ENCODE results near the gene CAPNS1.
A peak's percentile ranks its signal among the peaks of the same experiment; 100 is the strongest.

Gene CAPNS1
- total RNA-seq, result 69.9 to 144 (median 118) reads per million in 9 experiments

DNA sequence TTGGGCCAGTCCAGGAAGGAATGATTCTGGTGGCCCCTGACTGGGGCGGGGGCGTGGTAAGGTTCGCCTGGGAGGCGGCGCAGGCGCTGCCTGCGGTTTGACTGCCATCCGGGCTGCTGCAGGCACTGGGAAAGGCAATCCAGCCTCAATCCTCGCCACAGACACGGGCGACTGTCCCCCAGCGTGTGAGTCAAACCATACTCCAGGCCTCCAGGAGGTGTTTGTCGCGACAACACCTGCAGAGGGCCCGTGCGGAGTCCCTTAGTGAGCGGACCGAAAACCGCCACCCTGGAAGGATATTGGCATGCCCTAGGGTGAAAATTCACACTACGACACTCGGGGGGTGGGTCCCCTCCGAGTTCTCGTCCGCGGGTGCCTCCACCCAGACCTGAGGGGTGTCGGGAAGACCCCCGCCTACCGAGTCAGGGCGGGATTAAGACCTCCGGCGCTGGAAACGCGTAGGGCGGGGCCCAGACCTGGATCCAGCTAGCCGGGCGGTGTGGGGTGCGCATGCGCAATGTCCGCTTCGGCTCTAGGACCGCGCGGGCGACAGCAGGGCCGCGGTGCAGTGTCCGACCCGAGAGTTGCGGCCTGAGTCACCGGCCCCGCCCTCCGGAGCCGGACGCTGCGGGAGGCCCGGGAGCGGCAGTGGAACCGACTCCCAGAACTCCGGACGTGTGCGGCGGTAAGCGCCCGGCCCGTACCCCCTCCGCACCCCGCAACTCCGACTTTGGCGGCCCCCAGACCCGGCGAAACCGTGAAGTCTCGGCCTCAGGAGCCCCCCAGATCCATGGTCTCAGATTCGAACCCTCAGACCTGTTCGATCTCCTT lies at the start of gene CAPNS1:
Gene CAPNS1, plus strand, starts transcription at position 594 of the 831 bp plus-strand sequence. CDS start 946 bp downstream, outside the sequence.
- Mint-ChIP-seq H3K27me3 (no peaks in the 10 kb centered on the region), H3K36me3 (ENCODE audit: insufficient read depth) (peaks cover 50% of the 10 kb centered on the region), H3K4me3 (peak within 1 kb of the TSS; percentile 96 to 97), H3K4me1 (ENCODE audit: low read depth in 2 of 2) (peaks cover 18 to 23% of the 10 kb centered on the region in 2 donors), H3K9me3 (no peaks in the 10 kb centered on the region), H3K27ac (peak within 1 kb of the TSS; percentile 87 to 91)
- ATAC-seq (replicated peaks) (peak; percentile 72), DNase-seq (peak; percentile 83 to 87 (median 86))

DNA sequence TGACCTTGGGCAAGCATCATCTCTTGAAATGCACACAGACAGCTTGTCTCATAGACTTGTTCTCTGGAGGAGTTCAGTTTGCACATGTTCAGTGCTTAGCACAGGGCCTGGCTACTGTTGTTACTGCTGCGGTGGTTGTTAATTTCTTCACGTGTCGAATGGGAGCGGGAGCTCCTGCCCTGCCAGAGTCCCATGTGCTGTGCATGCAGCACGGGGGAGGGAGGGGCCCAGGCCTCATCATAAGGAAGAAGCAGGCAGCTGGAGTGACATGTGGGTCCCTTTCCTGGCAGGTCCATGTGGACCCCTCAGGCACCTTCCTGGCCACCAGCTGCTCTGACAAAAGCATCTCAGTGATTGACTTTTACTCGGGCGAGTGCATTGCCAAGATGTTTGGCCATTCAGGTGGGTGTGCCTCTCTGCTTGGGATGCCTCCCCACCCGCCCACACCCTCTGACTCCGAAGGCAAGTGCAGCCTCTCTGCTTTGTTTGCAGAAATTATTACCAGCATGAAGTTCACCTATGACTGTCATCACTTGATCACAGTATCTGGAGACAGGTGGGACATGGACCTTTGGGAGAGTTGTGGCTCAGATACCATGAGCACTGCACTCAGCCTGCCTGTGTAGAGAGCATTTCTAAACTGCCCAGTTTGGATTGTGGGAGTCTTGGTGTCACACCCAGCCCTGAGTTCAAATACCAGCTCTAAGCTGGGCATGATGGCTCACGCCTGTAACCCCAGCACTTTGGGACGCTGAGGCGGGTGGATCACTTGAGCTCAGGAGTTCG lies 48.8 kb upstream of the CAPNS1 start:
- Mint-ChIP-seq H3K4me1 (ENCODE audit: low read depth in 2 of 2) (peaks cover 0 to 5% of the 10 kb centered on the region in 2 donors), H3K36me3 (ENCODE audit: insufficient read depth) (peaks cover 2% of the 10 kb centered on the region), H3K27ac (no peak overlapping the region), H3K4me3 (no peak overlapping the region), H3K27me3 (no peaks in the 10 kb centered on the region), H3K9me3 (no peaks in the 10 kb centered on the region)
- DNase-seq (no peak), ATAC-seq (replicated peaks) (no peak)

- peaks cover 2% of the 10 kb centered on the region for H3K36me3 Mint-ChIP-seq (ENCODE audit: insufficient read depth)
- no peak overlapping the region for H3K4me3 Mint-ChIP-seq
- no peak for ATAC-seq (replicated peaks)
- no peaks in the 10 kb centered on the region for H3K27me3 Mint-ChIP-seq
- H3K4me1 Mint-ChIP-seq (ENCODE audit: low read depth in 2 of 2), result peaks cover 0 to 5% of the 10 kb centered on the region in 2 donors
- peak overlapping the region in 1 of 2 donors; percentile 82 for H3K27ac Mint-ChIP-seq
- H3K9me3 Mint-ChIP-seq, result no peaks in the 10 kb centered on the region
- no peak for DNase-seq
Observed at GRCh38 chr19:36092566-36092965, 47.3 kb upstream of the CAPNS1 start.

DNA sequence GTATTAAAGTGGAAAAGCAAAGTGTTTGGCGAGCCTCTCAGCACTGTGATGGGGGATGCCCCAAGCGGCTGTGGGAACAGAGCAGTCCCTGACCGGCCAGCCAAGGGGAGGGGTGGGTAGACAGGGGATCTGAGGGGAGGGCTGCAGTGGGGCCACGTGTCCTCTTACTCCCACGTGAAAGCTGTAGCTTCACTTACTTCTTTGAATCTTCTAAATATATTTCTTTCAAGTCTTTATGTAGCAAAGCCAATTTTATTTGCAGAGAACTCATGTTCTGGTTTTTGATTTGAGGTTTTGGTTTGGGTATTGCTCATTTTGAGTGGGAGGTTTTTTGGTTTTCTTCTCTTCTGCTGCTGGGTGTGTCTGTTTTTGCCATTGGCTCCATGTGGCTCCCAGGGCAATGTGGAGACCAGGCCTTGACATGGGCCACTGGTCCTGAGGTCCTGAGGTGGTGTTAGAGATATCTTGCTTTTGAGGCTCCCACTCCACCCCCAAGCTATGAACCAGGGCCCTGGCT lies 46.7 kb upstream of the CAPNS1 start:
- Mint-ChIP-seq H3K27ac (peak overlapping the region in 1 of 2 donors; percentile 82), H3K36me3 (ENCODE audit: insufficient read depth) (peaks cover 2% of the 10 kb centered on the region), H3K4me1 (ENCODE audit: low read depth in 2 of 2) (peaks cover 0 to 5% of the 10 kb centered on the region in 2 donors), H3K4me3 (no peak overlapping the region), H3K9me3 (no peaks in the 10 kb centered on the region), H3K27me3 (no peaks in the 10 kb centered on the region)
- DNase-seq (no peak), ATAC-seq (replicated peaks) (no peak)

- peaks cover 2% of the 10 kb centered on the region for H3K36me3 Mint-ChIP-seq (ENCODE audit: insufficient read depth)
- H3K9me3 Mint-ChIP-seq, result no peaks in the 10 kb centered on the region
- ATAC-seq (replicated peaks) (no peak), DNase-seq (no peak)
- H3K27ac Mint-ChIP-seq, result peak overlapping the region in 1 of 2 donors; percentile 41
- H3K4me3 Mint-ChIP-seq, result no peak overlapping the region
- H3K4me1 Mint-ChIP-seq (ENCODE audit: low read depth in 2 of 2), result peaks cover 0 to 5% of the 10 kb centered on the region in 2 donors
- H3K27me3 Mint-ChIP-seq, result no peaks in the 10 kb centered on the region
Observed at GRCh38 chr19:36093687-36094086, 46.2 kb upstream of the CAPNS1 start.

GRCh38 chr19:36097036-36097435 lies 42.8 kb upstream of the CAPNS1 start:
- H3K4me1 Mint-ChIP-seq (ENCODE audit: low read depth in 2 of 2), result peaks cover 0 to 5% of the 10 kb centered on the region in 2 donors
- no peak overlapping the region for H3K27ac Mint-ChIP-seq
- no peaks in the 10 kb centered on the region for H3K27me3 Mint-ChIP-seq
- peaks cover 2% of the 10 kb centered on the region for H3K36me3 Mint-ChIP-seq (ENCODE audit: insufficient read depth)
- no peak overlapping the region for H3K4me3 Mint-ChIP-seq
- DNase-seq (no peak), ATAC-seq (replicated peaks) (no peak)
- H3K9me3 Mint-ChIP-seq, result no peaks in the 10 kb centered on the region

GRCh38 chr19:36099166-36099785 lies 40.6 kb upstream of the CAPNS1 start:
- Mint-ChIP-seq H3K4me3 (no peak overlapping the region), H3K4me1 (ENCODE audit: low read depth in 2 of 2) (no peaks in the 10 kb centered on the region), H3K27ac (no peak overlapping the region), H3K36me3 (ENCODE audit: insufficient read depth) (peaks cover 6% of the 10 kb centered on the region), H3K9me3 (no peaks in the 10 kb centered on the region), H3K27me3 (no peaks in the 10 kb centered on the region)
- DNase-seq, result no peak
- ATAC-seq (replicated peaks), result no peak

- peak overlapping the region; percentile 44 to 49 for H3K27ac Mint-ChIP-seq
- H3K36me3 Mint-ChIP-seq (ENCODE audit: insufficient read depth), result peaks cover 6% of the 10 kb centered on the region
- DNase-seq, result no peak
- no peaks in the 10 kb centered on the region for H3K27me3 Mint-ChIP-seq
- H3K9me3 Mint-ChIP-seq, result no peaks in the 10 kb centered on the region
- ATAC-seq (replicated peaks), result no peak
- no peak overlapping the region for H3K4me3 Mint-ChIP-seq
- no peaks in the 10 kb centered on the region for H3K4me1 Mint-ChIP-seq (ENCODE audit: low read depth in 2 of 2)
Observed at GRCh38 chr19:36100476-36100875, 39.4 kb upstream of the CAPNS1 start.

DNA sequence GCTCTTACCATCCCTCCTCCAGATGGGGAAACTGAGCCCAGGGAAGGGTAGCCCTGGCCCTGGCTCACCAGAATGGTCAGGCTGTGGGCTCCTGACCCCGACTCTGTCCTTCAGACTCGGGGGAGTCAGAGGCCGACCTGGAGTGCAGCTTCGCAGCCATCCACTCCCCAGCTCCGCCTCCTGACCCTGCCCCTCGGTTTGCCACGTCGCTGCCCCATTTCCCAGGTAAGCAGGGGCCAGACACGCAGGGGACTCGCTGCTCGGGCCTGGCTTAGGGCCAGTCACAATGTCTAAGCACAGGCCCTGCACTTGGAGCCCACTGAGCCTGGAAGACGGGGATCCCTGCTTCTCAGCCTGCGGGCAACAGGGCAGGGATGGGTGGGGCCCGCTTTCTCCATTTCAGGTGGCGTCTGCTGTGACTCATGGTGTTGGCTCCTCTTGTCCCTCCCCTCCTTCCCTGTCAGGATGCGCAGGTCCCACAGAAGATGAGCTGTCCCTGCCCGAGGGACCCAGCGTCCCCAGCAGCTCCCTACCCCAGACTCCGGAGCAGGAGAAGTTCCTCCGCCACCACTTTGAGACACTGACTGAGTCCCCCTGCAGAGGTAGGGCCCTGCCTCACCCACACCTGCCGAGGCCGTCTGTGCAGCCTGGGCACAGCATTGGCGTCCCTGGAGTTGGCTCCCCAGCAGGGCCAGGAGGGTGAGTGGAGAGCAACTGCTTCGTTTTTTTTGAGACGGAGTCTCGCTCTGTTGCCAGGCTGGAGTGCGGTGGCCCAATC lies 38.1 kb upstream of the CAPNS1 start:
- no peaks in the 10 kb centered on the region for H3K27me3 Mint-ChIP-seq

DNA sequence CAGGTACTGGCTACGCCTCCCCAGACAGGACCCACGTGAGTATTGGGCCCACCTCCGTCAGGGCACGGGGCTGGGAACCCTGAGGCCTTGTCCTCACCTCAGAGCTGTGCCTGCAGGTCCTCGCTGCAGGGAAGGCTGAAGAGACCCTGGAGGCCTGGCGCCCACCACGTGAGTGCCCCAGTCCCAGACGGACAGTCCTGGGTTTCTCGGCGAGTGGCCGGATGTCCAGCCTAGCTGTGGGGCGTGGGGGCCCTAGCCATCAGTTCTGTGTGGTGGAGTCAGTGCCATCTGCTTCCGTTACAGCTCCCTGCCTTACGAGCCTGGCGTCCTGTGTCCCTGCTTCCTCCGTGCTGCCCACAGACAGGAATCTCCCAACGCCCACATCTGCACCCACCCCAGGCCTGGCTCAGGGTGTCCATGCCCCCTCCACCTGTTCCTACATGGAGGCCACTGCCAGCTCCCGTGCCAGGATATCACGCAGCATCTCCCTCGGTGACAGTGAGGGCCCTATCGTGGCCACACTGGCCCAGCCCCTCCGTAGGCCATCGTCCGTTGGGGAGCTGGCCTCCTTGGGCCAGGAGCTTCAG lies 36.7 kb upstream of the CAPNS1 start:
- H3K27ac Mint-ChIP-seq, result no peak overlapping the region
- no peaks in the 10 kb centered on the region for H3K9me3 Mint-ChIP-seq
- H3K4me1 Mint-ChIP-seq (ENCODE audit: low read depth in 2 of 2), result no peaks in the 10 kb centered on the region
- DNase-seq, result no peak
- H3K27me3 Mint-ChIP-seq, result no peaks in the 10 kb centered on the region
- no peak for ATAC-seq (replicated peaks)
- no peak overlapping the region for H3K4me3 Mint-ChIP-seq
- H3K36me3 Mint-ChIP-seq (ENCODE audit: insufficient read depth), result peaks cover 14% of the 10 kb centered on the region

More for the DNA sequence above, 38.1 kb upstream of the CAPNS1 start:
- DNase-seq, result no peak
- H3K27ac Mint-ChIP-seq, result no peak overlapping the region
- H3K36me3 Mint-ChIP-seq (ENCODE audit: insufficient read depth), result peaks cover 10% of the 10 kb centered on the region
- H3K4me1 Mint-ChIP-seq (ENCODE audit: low read depth in 2 of 2), result no peaks in the 10 kb centered on the region
- no peaks in the 10 kb centered on the region for H3K9me3 Mint-ChIP-seq
- H3K4me3 Mint-ChIP-seq, result no peak overlapping the region
- no peak for ATAC-seq (replicated peaks)

DNA sequence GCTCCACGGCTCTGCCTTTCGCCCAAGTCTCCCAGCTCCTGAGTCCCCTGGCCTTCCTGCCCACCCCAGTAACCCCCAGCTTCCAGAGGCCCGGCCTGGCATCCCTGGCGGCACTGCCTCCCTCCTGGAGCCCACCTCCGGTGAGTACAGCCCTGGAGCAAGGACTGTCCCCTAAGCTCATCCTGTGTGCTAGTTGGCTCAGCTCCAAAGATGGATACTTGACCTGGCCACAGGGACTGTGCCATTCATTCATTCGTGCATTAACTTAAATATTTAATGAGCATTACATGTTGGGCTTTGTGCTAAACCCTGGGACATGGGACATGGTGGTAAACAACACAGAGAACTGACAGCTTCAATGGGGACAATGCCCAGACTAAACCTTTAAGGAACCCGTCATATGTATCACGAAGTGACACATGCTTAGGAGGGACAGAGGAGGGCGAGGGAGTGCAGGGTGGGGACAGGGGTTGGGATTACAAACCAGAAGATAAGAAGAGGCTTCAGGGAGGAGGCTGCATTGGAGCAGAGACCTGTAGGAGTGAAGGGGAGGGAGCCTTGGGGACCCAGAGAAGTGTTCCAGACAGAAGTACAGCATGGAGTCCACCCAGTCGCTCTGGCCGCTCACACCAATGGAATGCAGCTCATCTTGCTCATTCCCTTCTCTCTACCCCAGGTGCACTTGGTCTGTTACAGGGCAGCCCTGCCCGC lies 35.9 kb upstream of the CAPNS1 start:
- ATAC-seq (replicated peaks) (no peak), DNase-seq (no peak)

DNA sequence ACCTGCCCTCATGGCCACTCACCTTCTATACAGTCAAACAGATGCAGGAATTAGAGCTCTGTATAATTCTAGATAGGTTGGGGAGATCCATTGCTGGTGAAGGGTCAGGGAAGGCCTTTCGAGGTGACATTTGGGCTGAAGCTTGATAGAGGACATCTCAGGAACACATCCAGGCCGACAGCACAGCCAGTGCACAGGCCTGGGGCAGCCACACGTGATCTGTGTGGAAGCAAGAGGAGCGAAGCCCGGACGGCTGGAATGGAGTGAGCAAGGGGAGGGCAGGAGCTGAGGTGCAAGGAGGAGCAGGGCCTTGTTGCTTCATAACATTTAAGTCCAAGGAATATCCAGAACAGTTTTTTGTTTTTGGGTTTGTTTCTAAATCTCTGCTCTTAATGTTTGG lies 33.4 kb upstream of the CAPNS1 start:
- no peak for DNase-seq
- Mint-ChIP-seq H3K9me3 (no peaks in the 10 kb centered on the region), H3K27me3 (no peaks in the 10 kb centered on the region), H3K4me3 (no peak overlapping the region), H3K27ac (peak overlapping the region; percentile 21 to 23), H3K36me3 (ENCODE audit: insufficient read depth) (peaks cover 20% of the 10 kb centered on the region), H3K4me1 (ENCODE audit: low read depth in 2 of 2) (no peaks in the 10 kb centered on the region)
- no peak for ATAC-seq (replicated peaks)

More for the DNA sequence above, 35.9 kb upstream of the CAPNS1 start:
- H3K4me1 Mint-ChIP-seq (ENCODE audit: low read depth in 2 of 2), result no peaks in the 10 kb centered on the region
- H3K4me3 Mint-ChIP-seq, result no peak overlapping the region
- no peaks in the 10 kb centered on the region for H3K27me3 Mint-ChIP-seq
- peaks cover 14% of the 10 kb centered on the region for H3K36me3 Mint-ChIP-seq (ENCODE audit: insufficient read depth)
- no peak overlapping the region for H3K27ac Mint-ChIP-seq
- H3K9me3 Mint-ChIP-seq, result no peaks in the 10 kb centered on the region

All from effector memory CD8-positive, alpha-beta T cell (primary cell).